Esophagus muscularis mucosa (tissue), 4 donors: ENCODE results near the gene ADAMTS20. TPM values are rescaled to one million over a fixed set of nuclear protein-coding genes. Genes with fewer than 3 reads are reported as not detected.

Experiments used
- DNase-seq: peaks from one replicate; pipeline ENCODE4 v3.0.0-alpha.2; 2017; ENCODE audit errors: extremely low spot score
- H3K27ac ChIP-seq, 4 donors: fragments of 200-600 bp; sonication (generic); replicated peaks in 1 of 4; 1 replicate in 3 of 4; 2 replicates in 1 of 4; pipeline ENCODE4 v1.5.1; 2016 to 2019; ENCODE audit warnings: mild to moderate bottlenecking in 1 of 4
- H3K27me3 ChIP-seq, 4 donors: fragments of 200-600 bp; sonication (generic); one replicate each; pipeline versions ENCODE4 v1.5.1 to v1.6.0; 2016 to 2019
- H3K36me3 ChIP-seq, 4 donors: fragments of 200-600 bp; sonication (generic); one replicate each; pipeline ENCODE4 v1.5.1; 2016 to 2019
- H3K4me1 ChIP-seq, 4 donors: fragments of 200-600 bp; sonication (generic); one replicate each; pipeline ENCODE4 v1.5.1; 2016 to 2019
- H3K4me3 ChIP-seq, 4 donors: fragments of 200-600 bp; sonication (generic); 1 replicate in 2 of 4; 2 replicates in 2 of 4; pipeline ENCODE4 v1.5.1; 2016 to 2019; ENCODE audit warnings: mild to moderate bottlenecking in 4 of 4, moderate library complexity in 1 of 4
- H3K9me3 ChIP-seq, 4 donors: fragments of 200-600 bp; sonication (generic); 1 replicate in 3 of 4; 2 replicates in 1 of 4; pipeline ENCODE4 v1.5.1; 2016 to 2019
- EP300 ChIP-seq: sonication (generic); formaldehyde crosslinking; IDR thresholded peaks from one replicate; pipeline ENCODE4 v1.6.1; 2017; ENCODE audit warnings: antibody characterized with exemption
- POLR2A ChIP-seq: fragments of 450-650 bp; IDR thresholded peaks from one replicate; pipeline ENCODE4 v1.6.1; 2017; ENCODE audit warnings: antibody characterized with exemption, moderate library complexity, mild to moderate bottlenecking, low read depth
- POLR2AphosphoS5 ChIP-seq, 2 donors: sonication (generic); formaldehyde crosslinking; IDR thresholded peaks; one replicate each; pipeline ENCODE4 v1.6.1; 2017; ENCODE audit warnings: antibody characterized with exemption in 2 of 2
- WGBS: methylation state at CpG from one replicate; pipeline ENCODE4 v1.1.5; 2018; 5-methylcytosine and 5-hydroxymethylcytosine counted together
- intact Hi-C: fragments of 100-400 bp; cut with DNase I; formaldehyde crosslinking; loops from one replicate; pipeline ENCODE4 v1.15.1; 2023
- total RNA-seq, 4 donors: library from RNA; depleted of rRNA; stranded (reverse); fragments of >200 nt; gene quantifications; one replicate each; pipeline versions ENCODE4 v1.1.0 to v1.2.1, GENCODE V29; 2016
- TF ChIP-seq, protein P1 (sequence below), 3 experiments: fragments of 200-600 bp in 2 of 3; fragments of 450-650 bp in 1 of 3; sonication (generic) in 2 of 3; IDR thresholded peaks; one replicate each; pipeline ENCODE4 v1.5.1; 2017 to 2019; ENCODE audit warnings: antibody characterized with exemption in 3 of 3, mild to moderate bottlenecking in 2 of 3, moderate library complexity in 1 of 3

The ADAMTS20 gene
- total RNA-seq, 4 donors from 2014 or later = not detected

DNA sequence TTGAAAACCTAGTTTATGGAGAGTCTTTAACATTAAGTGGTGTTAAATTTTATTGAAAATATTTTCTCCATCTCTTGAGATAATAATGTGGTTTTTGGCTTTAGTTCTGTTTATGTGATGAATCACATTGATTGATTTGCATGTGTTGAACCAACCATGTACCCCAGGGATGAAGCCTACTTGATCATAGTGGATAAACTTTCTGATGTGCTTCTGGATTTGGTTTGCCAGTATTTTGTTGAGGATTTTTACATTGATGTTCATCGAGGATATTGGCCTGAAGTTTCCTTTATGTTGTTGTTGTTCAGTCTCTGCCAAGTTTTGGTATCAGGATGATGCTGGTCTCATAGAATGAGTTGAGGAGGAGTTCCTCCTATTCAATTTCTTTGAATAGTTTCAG lies 222.6 kb downstream of the ADAMTS20 start:
- Histone ChIP-seq H3K36me3 (no peaks in the 10 kb centered on the region), H3K4me1 (no peaks in the 10 kb centered on the region), H3K27me3 (no peaks in the 10 kb centered on the region), H3K27ac (no peak overlapping the region), H3K4me3 (no peak overlapping the region), H3K9me3 (no peaks in the 10 kb centered on the region)
- intact Hi-C loops = no loop called here
- 56% methylated on average over 1 of the region's 1 CpG for WGBS
- no peak for DNase-seq
- TF ChIP-seq EP300 (no peak), POLR2A (no peak)
- TF ChIP-seq, protein P1, sequence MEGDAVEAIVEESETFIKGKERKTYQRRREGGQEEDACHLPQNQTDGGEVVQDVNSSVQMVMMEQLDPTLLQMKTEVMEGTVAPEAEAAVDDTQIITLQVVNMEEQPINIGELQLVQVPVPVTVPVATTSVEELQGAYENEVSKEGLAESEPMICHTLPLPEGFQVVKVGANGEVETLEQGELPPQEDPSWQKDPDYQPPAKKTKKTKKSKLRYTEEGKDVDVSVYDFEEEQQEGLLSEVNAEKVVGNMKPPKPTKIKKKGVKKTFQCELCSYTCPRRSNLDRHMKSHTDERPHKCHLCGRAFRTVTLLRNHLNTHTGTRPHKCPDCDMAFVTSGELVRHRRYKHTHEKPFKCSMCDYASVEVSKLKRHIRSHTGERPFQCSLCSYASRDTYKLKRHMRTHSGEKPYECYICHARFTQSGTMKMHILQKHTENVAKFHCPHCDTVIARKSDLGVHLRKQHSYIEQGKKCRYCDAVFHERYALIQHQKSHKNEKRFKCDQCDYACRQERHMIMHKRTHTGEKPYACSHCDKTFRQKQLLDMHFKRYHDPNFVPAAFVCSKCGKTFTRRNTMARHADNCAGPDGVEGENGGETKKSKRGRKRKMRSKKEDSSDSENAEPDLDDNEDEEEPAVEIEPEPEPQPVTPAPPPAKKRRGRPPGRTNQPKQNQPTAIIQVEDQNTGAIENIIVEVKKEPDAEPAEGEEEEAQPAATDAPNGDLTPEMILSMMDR (IDR thresholded peaks at IDR 0.05) = no peak

DNA sequence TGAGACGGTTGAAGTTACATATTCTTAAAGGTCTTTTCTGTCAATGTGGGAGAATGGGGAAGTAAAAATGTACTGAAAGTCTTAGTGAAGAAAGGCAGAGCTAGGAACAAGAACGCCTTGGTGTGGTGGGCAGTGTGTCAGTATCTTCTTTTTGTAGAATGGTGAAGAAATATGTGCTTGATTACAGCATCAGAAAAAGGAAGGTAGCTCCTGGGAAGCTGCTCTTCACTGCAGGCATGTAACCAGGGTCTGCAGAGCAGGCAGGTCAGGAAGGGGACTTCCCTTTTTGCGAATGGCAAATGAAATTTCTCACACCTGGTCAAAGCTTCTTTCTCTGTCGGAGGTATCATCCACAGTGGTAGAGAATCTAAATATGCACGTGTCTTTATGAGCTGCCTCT lies 226.2 kb downstream of the ADAMTS20 start:
- no peak overlapping the region for H3K27ac ChIP-seq
- DNase-seq = no peak
- H3K9me3 ChIP-seq = no peaks in the 10 kb centered on the region
- intact Hi-C loops = no loop called here
- H3K4me3 ChIP-seq = no peak overlapping the region
- 80% methylated on average over 5 of the region's 5 CpGs for WGBS
- H3K27me3 ChIP-seq = no peaks in the 10 kb centered on the region
- H3K4me1 ChIP-seq = no peaks in the 10 kb centered on the region
- H3K36me3 ChIP-seq = no peaks in the 10 kb centered on the region
- no peak for TF ChIP-seq POLR2A
- TF ChIP-seq POLR2AphosphoS5 (IDR thresholded peaks at IDR 0.05) = no peak
- no peak for TF ChIP-seq EP300
- TF ChIP-seq, protein P1 (IDR thresholded peaks at IDR 0.05) = no peak

DNA sequence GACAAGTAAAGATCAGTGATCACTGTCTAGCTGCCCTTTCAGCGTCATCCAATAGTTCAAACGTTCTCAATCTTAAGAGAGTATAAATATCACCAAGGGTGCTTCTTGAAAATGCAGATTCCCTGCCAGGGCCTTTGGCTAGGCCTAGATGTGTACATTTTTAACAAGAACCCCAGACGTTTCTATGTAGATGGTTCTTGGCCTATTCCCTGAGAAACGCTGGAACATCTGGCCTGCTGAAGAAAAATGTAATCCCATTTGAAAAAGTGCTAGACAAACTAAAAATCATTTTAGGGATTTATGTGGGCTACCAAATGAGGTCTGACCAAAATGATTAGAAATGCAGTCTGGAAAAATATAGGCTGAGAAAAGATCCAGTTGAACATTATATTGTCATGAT lies 231.7 kb downstream of the ADAMTS20 start:
- H3K27ac ChIP-seq = no peak overlapping the region
- TF ChIP-seq POLR2AphosphoS5 (IDR thresholded peaks at IDR 0.05) (no peak), EP300 (no peak), POLR2A (no peak)
- TF ChIP-seq, protein P1 (IDR thresholded peaks at IDR 0.05) = no peak

DNA sequence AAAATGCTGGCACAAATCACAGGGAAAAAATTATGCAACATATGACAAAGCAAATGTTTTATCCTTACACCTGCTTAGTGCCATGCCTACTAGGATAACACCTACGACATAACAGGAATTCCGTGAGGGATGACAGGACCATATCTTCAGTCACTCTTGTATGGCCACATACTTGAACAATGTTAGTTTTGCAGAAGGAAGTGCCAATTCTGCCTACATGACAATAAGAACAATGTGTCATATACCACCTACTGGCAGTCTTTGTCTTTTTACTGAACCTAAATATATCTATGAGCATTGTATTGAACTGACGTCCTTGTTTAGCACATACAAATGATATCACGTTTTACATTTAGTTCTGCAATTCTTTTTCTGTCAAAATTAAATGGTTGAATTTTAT lies 234.0 kb downstream of the ADAMTS20 start:
- Histone ChIP-seq H3K9me3 (no peaks in the 10 kb centered on the region), H3K4me3 (no peak overlapping the region), H3K36me3 (no peaks in the 10 kb centered on the region), H3K27ac (no peak overlapping the region), H3K27me3 (no peaks in the 10 kb centered on the region), H3K4me1 (no peaks in the 10 kb centered on the region)
- DNase-seq = no peak
- TF ChIP-seq, protein P1 (IDR thresholded peaks at IDR 0.05) = no peak
- TF ChIP-seq POLR2AphosphoS5 (IDR thresholded peaks at IDR 0.05) = no peak
- no peak for TF ChIP-seq EP300
- no peak for TF ChIP-seq POLR2A
- intact Hi-C loops = no loop called here
- WGBS = 84% methylated on average over 4 of the region's 4 CpGs

More for the DNA sequence above, 231.7 kb downstream of the ADAMTS20 start:
- Histone ChIP-seq H3K4me3 (no peak overlapping the region), H3K4me1 (no peaks in the 10 kb centered on the region), H3K27me3 (no peaks in the 10 kb centered on the region), H3K9me3 (no peaks in the 10 kb centered on the region), H3K36me3 (no peaks in the 10 kb centered on the region)
- DNase-seq = no peak
- intact Hi-C loops = no loop called here
- WGBS = 71% methylated on average over 4 of the region's 4 CpGs

DNA sequence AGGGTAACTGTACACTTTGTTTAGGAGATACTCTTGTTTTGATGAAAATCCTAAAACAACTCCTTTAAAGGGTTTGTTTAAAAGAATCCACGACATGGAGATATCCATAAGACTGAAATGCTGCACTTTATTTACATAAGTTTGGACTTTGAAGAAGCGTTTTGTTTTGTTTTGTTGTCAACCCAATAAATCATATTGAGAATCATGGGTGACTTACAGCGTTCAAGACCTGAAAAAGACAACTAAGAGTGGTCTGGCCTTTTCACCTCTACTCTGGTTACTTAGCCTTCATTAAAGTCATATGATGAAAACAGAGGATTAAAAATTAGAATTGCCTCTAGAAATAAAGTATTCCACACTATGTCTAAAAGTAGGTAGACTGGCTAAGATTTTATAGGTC lies 234.8 kb downstream of the ADAMTS20 start:
- H3K27ac ChIP-seq = no peak overlapping the region
- H3K4me1 ChIP-seq = no peaks in the 10 kb centered on the region
- no peaks in the 10 kb centered on the region for H3K27me3 ChIP-seq
- H3K36me3 ChIP-seq = no peaks in the 10 kb centered on the region
- WGBS = 47% methylated on average over 3 of the region's 3 CpGs
- H3K9me3 ChIP-seq = no peaks in the 10 kb centered on the region
- no peak overlapping the region for H3K4me3 ChIP-seq
- TF ChIP-seq EP300 (no peak), POLR2A (no peak), POLR2AphosphoS5 (IDR thresholded peaks at IDR 0.05) (no peak)
- TF ChIP-seq, protein P1 (IDR thresholded peaks at IDR 0.05) = no peak
- intact Hi-C loops = no loop called here
- no peak for DNase-seq
